ENCODE data around the gene C2CD2L. TPM values are rescaled to one million over a fixed set of nuclear protein-coding genes. Genes with fewer than 3 reads are reported as not detected.

C2CD2L gene
- total and polyA plus RNA-seq, 10 of the 15 experiments (the other 5 are each of a cell fraction or from before 2014, with no cell fraction given): 0.21 to 9.6 (median 5.1) TPM

- DNase-seq (ENCODE audit: low read depth, low spot score) (no peak), ATAC-seq (no peak), FAIRE-seq (no peak)
- H2AFZ ChIP-seq (ENCODE audit: control insufficient read depth, low read depth, low read length): no peak overlapping the region
- no TSS peak for BruUV-seq (replicated peaks)
- no peak overlapping the region for H3K4me3 ChIP-seq
- ChIA-PET SMC1A (ENCODE audit: uncharacterized antibody, unreplicated experiment) (no interaction called here), POLR2A (interaction anchor here (0.5 kb wide), 1 partner anchor 46 kb away, joined by 4 read pairs; no protein-coding TSS in a partner anchor), CTCF (interaction anchor here (1.1 kb wide), 1 partner anchor 9 kb away, joined by 3 read pairs; the partner anchor contains the start of gene NLRX1), RAD21 (ENCODE audit: unreplicated experiment) (no interaction called here)
- no peaks in the 10 kb centered on the region for H3K4me1 ChIP-seq (ENCODE audit: control insufficient read depth, insufficient read depth, low read length)
- no peaks in the 10 kb centered on the region for H3K9me3 ChIP-seq (replicated peaks; ENCODE audit: control insufficient read depth, insufficient read depth, low read length)
- H3K27ac ChIP-seq (ENCODE audit: control insufficient read depth, insufficient read depth): no peak overlapping the region
- TF ChIP-seq MTA2 (IDR thresholded peaks at IDR 0.05; ENCODE audit: low read depth): no peak
- no peak for TF ChIP-seq NFYB (IDR thresholded peaks at IDR 0.05; ENCODE audit: insufficient read depth, low read depth, low read length)
- no peak for TF ChIP-seq BMI1 (IDR thresholded peaks at IDR 0.05; ENCODE audit: borderline replicate concordance)
- no peak for TF ChIP-seq POLR2AphosphoS2 (IDR thresholded peaks at IDR 0.05; ENCODE audit: low read depth, low read length)
- no peak for TF ChIP-seq HDAC2 (IDR thresholded peaks at IDR 0.05)
- no peak for TF ChIP-seq SIN3A (IDR thresholded peaks at IDR 0.05; ENCODE audit: low read depth, low read length)
- TF ChIP-seq MYC (IDR thresholded peaks at IDR 0.05; ENCODE audit: insufficient read depth, insufficient read length, insufficient replicate concordance, low read length, severe bottlenecking): no peak
- no peak for TF ChIP-seq NFIC (IDR thresholded peaks at IDR 0.05; ENCODE audit: low read depth, low read length)
- TF ChIP-seq KDM1A (IDR thresholded peaks at IDR 0.05; ENCODE audit: borderline replicate concordance): no peak
- TF ChIP-seq CBX3 (IDR thresholded peaks at IDR 0.05; ENCODE audit: borderline replicate concordance, low read depth): no peak
- TF ChIP-seq SP1 (IDR thresholded peaks at IDR 0.05; ENCODE audit: low read depth, low read length): no peak
- no peak for TF ChIP-seq ZSCAN29 (IDR thresholded peaks at IDR 0.05)
- H4K20me1 ChIP-seq (ENCODE audit: control insufficient read depth, insufficient read depth): no peaks in the 10 kb centered on the region
- intact Hi-C loops (cut with micrococcal nuclease; ENCODE audit: unreplicated experiment): no loop called here
- H3K79me2 ChIP-seq (ENCODE audit: control insufficient read depth, insufficient read depth, low read length): no peaks in the 10 kb centered on the region
- in situ Hi-C loops (cut with MboI): no loop called here
- H3K27me3 ChIP-seq (replicated peaks in 1 of 2; ENCODE audit: control insufficient read depth in 2 of 2, insufficient read depth in 2 of 2, low read length in 1 of 2): no peaks in the 10 kb centered on the region; a peak in 1 of 4 replicates
- H3K4me2 ChIP-seq (ENCODE audit: control insufficient read depth, insufficient read depth): no peak overlapping the region
- no peaks in the 10 kb centered on the region for H3K36me3 ChIP-seq (ENCODE audit: control insufficient read depth in 2 of 2, insufficient read depth in 2 of 2, low read length in 1 of 2)
- 32% methylated on average over 9 of the region's 9 CpGs for WGBS (ENCODE audit: insufficient coverage, insufficient replicate concordance, low lambda C conversion rate, missing lambda C conversion rate)
- H3K9ac ChIP-seq (ENCODE audit: control insufficient read depth, insufficient read depth, low read length): no peak overlapping the region
Observed at GRCh38 chr11:119160151-119160550, 53.0 kb downstream of the C2CD2L start.
